Stimulated activated CD4-positive, alpha-beta T cell treated with anti-CD3 and anti-CD28 coated beads, Interleukin-1b, Interleukin-23, amount 100 ng/mL, for 48 hours (primary cell): Measurements from ENCODE around the gene CD63.

ENCODE experiments used
- DNase-seq: peaks from one replicate; pipeline ENCODE4 v3.0.0-alpha.2; 2020

CD63 gene

GRCh38 chr12:55738123-55739024 lies 9.6 kb upstream of the CD63 start:
- peak; percentile 82 for DNase-seq

- DNase-seq, result no peak
Observed at GRCh38 chr12:55737581-55738122, 8.8 kb upstream of the CD63 start.

GRCh38 chr12:55736780-55737580 lies 8.2 kb upstream of the CD63 start:
- DNase-seq, result peak; percentile 65

GRCh38 chr12:55736076-55736475 lies 7.3 kb upstream of the CD63 start:
- no peak for DNase-seq

- no peak for DNase-seq
Observed at GRCh38 chr12:55734595-55734994, 5.8 kb upstream of the CD63 start.

GRCh38 chr12:55733858-55734257 lies 5.0 kb upstream of the CD63 start:
- no peak for DNase-seq

- DNase-seq, result no peak
Observed at GRCh38 chr12:55733021-55733555, 4.3 kb upstream of the CD63 start.

- no peak for DNase-seq
Observed at GRCh38 chr12:55732288-55732687, 3.5 kb upstream of the CD63 start.

GRCh38 chr12:55729819-55730818 lies 1.3 kb upstream of the CD63 start:
- DNase-seq, result no peak

- no peak for DNase-seq
Observed at GRCh38 chr12:55728186-55728938, 447 bp downstream of the CD63 start.

- DNase-seq, result no peak
Observed at GRCh38 chr12:55727643-55728185, 1.1 kb downstream of the CD63 start.

GRCh38 chr12:55726971-55727370 lies 1.8 kb downstream of the CD63 start:
- DNase-seq, result no peak

GRCh38 chr12:55725556-55725955 lies 3.3 kb downstream of the CD63 start:
- DNase-seq, result no peak

GRCh38 chr12:55724940-55725309 lies 3.9 kb downstream of the CD63 start:
- no peak for DNase-seq

- DNase-seq, result peak; percentile 68
Observed at GRCh38 chr12:55724226-55724939, 4.4 kb downstream of the CD63 start.

- no peak for DNase-seq
Observed at GRCh38 chr12:55723516-55724225, 5.1 kb downstream of the CD63 start.

- no peak for DNase-seq
Observed at GRCh38 chr12:55722948-55723347, 5.9 kb downstream of the CD63 start.

GRCh38 chr12:55721601-55722213 lies 7.1 kb downstream of the CD63 start:
- no peak for DNase-seq

GRCh38 chr12:55720894-55721444 lies 7.8 kb downstream of the CD63 start:
- no peak for DNase-seq
